Neuronal stem cell (in vitro differentiated cells): Measurements from ENCODE around the gene CYP2B6.
"Not testable (repeated sequence)": the region's sequence is repeated elsewhere in the genome, so short reads cannot be mapped to it uniquely, and the experiment has no call there.

Source experiments
- DNase-seq: peaks from one replicate; pipeline ENCODE4 v3.0.0-alpha.2; 2013; ENCODE audit warnings: low spot score
- H2AFZ ChIP-seq: one replicate; pipeline ENCODE4 v1.6.1; 2013; ENCODE audit warnings: mild to moderate bottlenecking, low read length, inconsistent platforms
- H2AK5ac ChIP-seq: 2 replicates; pipeline ENCODE4 v1.6.1; 2013; ENCODE audit warnings: low read depth, mild to moderate bottlenecking, inconsistent platforms, low read length, moderate library complexity, mixed read lengths
- H2BK120ac ChIP-seq: 2 replicates; pipeline ENCODE4 v1.6.1; 2013; ENCODE audit warnings: low read depth, mild to moderate bottlenecking, inconsistent platforms, low read length, moderate library complexity, mixed read lengths
- H2BK12ac ChIP-seq: one replicate; pipeline ENCODE4 v1.6.1; 2013; ENCODE audit warnings: low read length, inconsistent platforms
- H2BK15ac ChIP-seq: 2 replicates; pipeline ENCODE4 v1.6.1; 2013; ENCODE audit warnings: mild to moderate bottlenecking, low read length, inconsistent platforms, mixed read lengths
- H2BK5ac ChIP-seq: one replicate; pipeline ENCODE4 v1.6.1; 2013; ENCODE audit warnings: inconsistent platforms, mild to moderate bottlenecking, low read length, moderate library complexity
- H3K14ac ChIP-seq: one replicate; pipeline ENCODE4 v1.6.1; 2013; ENCODE audit warnings: low read length, inconsistent platforms
- H3K18ac ChIP-seq: 2 replicates; pipeline ENCODE4 v1.6.1; 2013; ENCODE audit warnings: low read length, inconsistent platforms
- H3K23ac ChIP-seq: 2 replicates; pipeline ENCODE4 v1.6.1; 2013; ENCODE audit warnings: low read depth, mild to moderate bottlenecking, mixed read lengths, low read length, inconsistent platforms; ENCODE audit not compliant: poor library complexity
- H3K27ac ChIP-seq: replicated peaks from 3 replicates; pipeline ENCODE4 v1.5.1; 2013; ENCODE audit warnings: low read length, inconsistent platforms
- H3K27me3 ChIP-seq, 3 experiments: 2 replicates each; pipeline ENCODE4 v1.6.1; 2013; ENCODE audit warnings: low read length in 3 of 3, mild to moderate bottlenecking in 2 of 3, inconsistent platforms in 1 of 3, low read depth in 1 of 3, mixed read lengths in 1 of 3, moderate library complexity in 1 of 3; ENCODE audit not compliant: control insufficient read depth in 3 of 3, insufficient read depth in 3 of 3
- H3K36me3 ChIP-seq, 2 donors: replicated peaks in 1 of 2; 2 replicates each; pipeline ENCODE4 v1.6.1; 2013; ENCODE audit warnings: low read length in 2 of 2; ENCODE audit not compliant: control insufficient read depth in 2 of 2, insufficient read depth in 2 of 2
- H3K4ac ChIP-seq: 2 replicates; pipeline ENCODE4 v1.6.1; 2013; ENCODE audit warnings: inconsistent platforms, mild to moderate bottlenecking, low read length, moderate library complexity
- H3K4me1 ChIP-seq, 2 donors: 1 replicate in 1 of 2; 2 replicates in 1 of 2; pipeline ENCODE4 v1.6.1; 2013; ENCODE audit warnings: low read length in 2 of 2, low read depth in 1 of 2; ENCODE audit not compliant: control insufficient read depth in 2 of 2, insufficient read depth in 1 of 2
- H3K4me2 ChIP-seq: one replicate; pipeline ENCODE4 v1.6.1; 2013; ENCODE audit warnings: mild to moderate bottlenecking, low read length, inconsistent platforms; ENCODE audit not compliant: insufficient read depth, poor library complexity, severe bottlenecking
- H3K4me3 ChIP-seq, 2 donors: 2 replicates each; pipeline ENCODE4 v1.5.1; 2013; ENCODE audit warnings: low read length in 2 of 2, mild to moderate bottlenecking in 2 of 2, inconsistent platforms in 1 of 2, moderate library complexity in 1 of 2
- H3K79me1 ChIP-seq: one replicate; pipeline ENCODE4 v1.6.1; 2013; ENCODE audit warnings: low read depth, mild to moderate bottlenecking, inconsistent platforms, low read length, moderate library complexity
- H3K9ac ChIP-seq: one replicate; pipeline ENCODE4 v1.6.1; 2013; ENCODE audit warnings: mild to moderate bottlenecking, low read depth, low read length, inconsistent platforms; ENCODE audit not compliant: poor library complexity
- H3K9me3 ChIP-seq, 2 donors: replicated peaks in 1 of 2; 2 replicates each; pipeline versions ENCODE3 to v1.6.1; 2013; ENCODE audit warnings: low read length in 2 of 2, mild to moderate bottlenecking in 2 of 2, inconsistent platforms in 1 of 2, low read depth in 1 of 2, mixed read lengths in 1 of 2, moderate library complexity in 1 of 2; ENCODE audit not compliant: control insufficient read depth in 2 of 2, insufficient read depth in 1 of 2
- H4K8ac ChIP-seq: one replicate; pipeline ENCODE4 v1.6.1; 2013; ENCODE audit warnings: low read depth, mild to moderate bottlenecking, inconsistent platforms, low read length, moderate library complexity
- H4K91ac ChIP-seq: one replicate; pipeline ENCODE4 v1.6.1; 2013; ENCODE audit warnings: low read length, low read depth, mild to moderate bottlenecking, inconsistent platforms; ENCODE audit not compliant: poor library complexity
- WGBS, 2 donors: extraction: QIAGEN DNeasy Blood & Tissue Kit; methylation state at CpG; one replicate each; pipeline ENCODE4 v1.1.7; 2013; ENCODE audit warnings: missing lambda C conversion rate in 2 of 2, mixed read lengths in 1 of 2; ENCODE audit not compliant: insufficient read length in 2 of 2, insufficient replicate concordance in 1 of 2; ENCODE audit errors: extremely low coverage in 2 of 2; 5-methylcytosine and 5-hydroxymethylcytosine counted together

Gene CYP2B6

DNA sequence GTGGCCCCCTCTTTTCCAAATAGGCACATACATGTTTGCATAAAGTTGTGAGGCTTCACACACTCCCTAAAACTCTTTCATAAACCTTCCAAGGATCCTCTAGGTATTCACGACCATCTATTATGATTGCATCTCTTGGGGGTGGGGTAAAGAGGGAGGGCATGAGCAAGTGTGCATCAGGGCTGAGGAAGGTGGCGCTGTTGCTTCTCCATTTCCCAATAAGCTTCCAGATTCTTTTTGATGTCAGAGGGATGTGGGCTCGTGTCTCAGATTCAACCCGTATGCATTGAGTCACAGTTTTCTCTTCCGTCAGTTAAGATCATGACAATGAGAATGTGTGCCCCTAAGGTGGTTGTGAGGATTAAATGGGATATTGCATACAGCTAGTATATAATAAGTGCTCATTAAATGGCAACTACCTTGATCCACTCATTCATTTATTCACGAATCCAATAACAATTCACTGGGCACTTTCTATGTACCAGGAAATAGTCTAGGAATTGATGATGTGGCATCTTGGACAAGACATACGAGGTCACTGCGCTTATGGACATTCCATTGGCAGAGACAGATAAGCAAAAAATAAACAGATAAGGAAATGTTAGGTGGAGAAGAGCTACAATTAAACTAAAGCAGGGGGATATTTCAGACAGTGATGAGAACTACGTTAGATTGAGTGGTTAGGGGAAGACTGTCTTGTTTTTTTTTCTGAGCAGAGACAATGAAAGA, 10.3 kb downstream of the CYP2B6 start:
- no peak for DNase-seq

GRCh38 chr19:41003656-41004055, 12.6 kb downstream of the CYP2B6 start:
- H3K23ac ChIP-seq, H3K9ac ChIP-seq, H3K27me3 ChIP-seq, H3K36me3 ChIP-seq, H3K4ac ChIP-seq, H3K9me3 ChIP-seq, H2BK5ac ChIP-seq, H3K4me1 ChIP-seq, H3K79me1 ChIP-seq, H3K14ac ChIP-seq, H2AK5ac ChIP-seq, H2BK120ac ChIP-seq, H2BK15ac ChIP-seq, DNase-seq, H3K4me3 ChIP-seq, H4K8ac ChIP-seq, H2BK12ac ChIP-seq, H4K91ac ChIP-seq, H3K4me2 ChIP-seq, H2AFZ ChIP-seq, H3K27ac ChIP-seq, H3K18ac ChIP-seq: not testable (repeated sequence)
- WGBS, 2 donors = no CpG with 5 or more reads among the region's 8 CpGs

More for the DNA sequence above, 10.3 kb downstream of the CYP2B6 start:
- Histone ChIP-seq H3K27me3 (peaks cover 0 to under 1% (median 0%) of the 10 kb centered on the region in 3 experiments), H2AK5ac (no peak overlapping the region), H3K18ac (no peak overlapping the region), H3K4me3 (no peak overlapping the region), H3K79me1 (no peaks in the 10 kb centered on the region), H2BK5ac (no peak overlapping the region), H3K14ac (no peak overlapping the region), H3K23ac (no peak overlapping the region), H3K9ac (no peak overlapping the region), H3K4me2 (no peak overlapping the region), H3K9me3 (no peaks in the 10 kb centered on the region), H3K36me3 (no peaks in the 10 kb centered on the region), H2BK15ac (no peak overlapping the region), H2BK12ac (no peak overlapping the region), H4K91ac (no peak overlapping the region), H4K8ac (no peak overlapping the region), H2BK120ac (no peak overlapping the region), H2AFZ (no peak overlapping the region), H3K4ac (no peak overlapping the region), H3K27ac (no peak overlapping the region), H3K4me1 (no peaks in the 10 kb centered on the region)
- no CpG with 5 or more reads among the region's 9 CpGs for WGBS, 2 donors

DNA sequence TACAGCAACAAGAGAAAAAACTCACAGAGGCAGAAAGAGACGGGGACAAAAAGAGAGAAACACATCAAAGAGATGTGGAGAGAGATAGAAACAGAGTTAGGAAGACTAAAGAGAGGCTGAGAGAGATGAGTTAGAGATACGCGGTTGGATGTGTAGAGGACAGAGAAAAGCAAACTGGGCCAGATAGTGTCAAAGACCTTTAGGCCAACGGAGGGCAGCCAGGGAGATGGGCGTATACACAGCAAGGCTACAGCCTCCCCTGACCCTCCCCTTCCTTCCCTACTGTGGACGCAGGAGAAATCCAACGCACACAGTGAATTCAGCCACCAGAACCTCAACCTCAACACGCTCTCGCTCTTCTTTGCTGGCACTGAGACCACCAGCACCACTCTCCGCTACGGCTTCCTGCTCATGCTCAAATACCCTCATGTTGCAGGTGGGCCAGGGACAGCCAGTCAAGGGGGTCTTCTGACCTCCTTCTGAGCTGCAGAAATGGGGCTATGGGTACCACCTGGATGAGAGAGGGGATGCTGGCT, 18.7 kb downstream of the CYP2B6 start:
- H2BK120ac ChIP-seq = no peak overlapping the region
- no peak overlapping the region for H3K14ac ChIP-seq
- no peak overlapping the region for H4K8ac ChIP-seq
- no peaks in the 10 kb centered on the region for H3K9me3 ChIP-seq
- H3K36me3 ChIP-seq = no peaks in the 10 kb centered on the region
- no peaks in the 10 kb centered on the region for H3K4me1 ChIP-seq
- WGBS, 2 donors = 100% methylated on average over 2 of the region's 11 CpGs; no CpG with 5 or more reads in 1 of the 2 donors
- no peak overlapping the region for H3K4me3 ChIP-seq
- H4K91ac ChIP-seq = no peak overlapping the region
- no peak overlapping the region for H2BK12ac ChIP-seq
- no peak overlapping the region for H2BK15ac ChIP-seq
- DNase-seq = no peak
- no peak overlapping the region for H3K9ac ChIP-seq
- H3K27me3 ChIP-seq = peaks cover 0 to 6% (median 0%) of the 10 kb centered on the region in 3 experiments
- no peak overlapping the region for H2BK5ac ChIP-seq
- no peak overlapping the region for H2AK5ac ChIP-seq
- no peaks in the 10 kb centered on the region for H3K79me1 ChIP-seq
- H3K4me2 ChIP-seq = no peak overlapping the region
- no peak overlapping the region for H3K27ac ChIP-seq
- H3K4ac ChIP-seq = no peak overlapping the region
- H3K23ac ChIP-seq = no peak overlapping the region
- no peak overlapping the region for H3K18ac ChIP-seq
- H2AFZ ChIP-seq = no peak overlapping the region

GRCh38 chr19:41013359-41013758, 22.3 kb downstream of the CYP2B6 start:
- Histone ChIP-seq H3K18ac (no peak overlapping the region), H3K4me2 (no peak overlapping the region), H3K27me3 (no peaks in the 10 kb centered on the region), H3K9ac (no peak overlapping the region), H2BK120ac (no peak overlapping the region), H2AFZ (no peak overlapping the region), H3K4me3 (no peak overlapping the region), H3K4ac (no peak overlapping the region), H3K79me1 (no peaks in the 10 kb centered on the region), H2AK5ac (no peak overlapping the region), H3K4me1 (no peaks in the 10 kb centered on the region), H3K23ac (no peak overlapping the region), H3K36me3 (no peaks in the 10 kb centered on the region), H3K27ac (no peak overlapping the region), H3K14ac (no peak overlapping the region), H4K91ac (no peak overlapping the region), H2BK15ac (no peak overlapping the region), H2BK12ac (no peak overlapping the region), H3K9me3 (no peaks in the 10 kb centered on the region), H2BK5ac (no peak overlapping the region), H4K8ac (no peak overlapping the region)
- no peak for DNase-seq
- WGBS, 2 donors = no CpG with 5 or more reads among the region's 3 CpGs
